ENCODE data around the gene TMEM229B. TPM values are rescaled to one million over a fixed set of nuclear protein-coding genes. Genes with fewer than 3 reads are reported as not detected.
A peak's percentile ranks its signal among the peaks of the same experiment; 100 is the strongest.

The TMEM229B gene
- total RNA-seq, 1 experiment from 2014 or later: 1.6 TPM

DNA sequence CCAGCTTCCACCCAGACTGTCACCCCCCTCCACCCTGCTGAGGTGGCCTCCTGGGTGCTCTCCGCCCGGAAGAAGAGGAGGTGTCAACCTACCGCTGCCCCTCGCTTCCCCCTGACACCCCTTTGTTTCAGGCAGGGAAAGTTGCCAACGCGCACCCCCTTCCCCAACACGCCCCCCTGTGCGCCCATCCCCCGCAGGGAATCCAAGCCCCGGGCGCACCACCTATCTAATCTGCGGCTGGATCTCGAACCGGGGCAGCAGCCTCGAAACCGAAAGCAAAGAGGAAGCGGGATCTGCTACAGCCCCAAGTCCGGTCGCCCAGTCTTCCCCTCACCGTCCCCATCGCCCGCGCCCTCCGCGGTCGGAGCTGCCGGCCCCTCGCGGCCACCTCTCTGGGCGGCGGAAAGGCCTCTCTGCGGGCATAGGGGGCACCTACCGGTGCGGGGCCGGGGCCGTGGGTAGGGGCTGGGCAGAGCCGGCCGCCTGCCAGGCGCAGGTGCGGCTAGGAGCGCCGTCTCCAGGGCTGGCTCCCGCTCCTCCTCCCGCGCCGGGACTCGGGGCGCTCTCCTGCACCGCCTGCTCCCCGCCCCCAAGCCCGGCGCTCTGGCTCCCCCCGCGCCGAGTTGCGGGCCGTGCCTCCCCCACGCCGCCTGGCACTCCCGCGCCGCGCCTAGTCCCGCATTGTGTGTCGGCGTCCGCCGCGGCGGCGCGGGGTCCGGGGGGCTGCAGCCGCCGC, 26.3 kb upstream of the TMEM229B start:
- Histone ChIP-seq H3K27ac (no peak overlapping the region), H3K4me1 (replicated peaks; ENCODE audit: insufficient read depth) (peaks cover 25% of the 10 kb centered on the region), H4K20me1 (ENCODE audit: insufficient read depth) (no peaks in the 10 kb centered on the region), H2AFZ (peak overlapping the region; percentile 80), H3K9me3 (ENCODE audit: insufficient read depth, low read depth) (no peaks in the 10 kb centered on the region), H3K4me2 (peak overlapping the region; percentile 82), H3K27me3 (ENCODE audit: insufficient read depth, low read depth) (peaks cover 40% of the 10 kb centered on the region; the same call in 1 of the 2 replicates), H3K9me2 (ENCODE audit: insufficient read depth) (no peaks in the 10 kb centered on the region), H3K79me2 (ENCODE audit: low read depth) (no peaks in the 10 kb centered on the region), H3F3A (ENCODE audit: insufficient read depth, low read depth) (peaks cover 10% of the 10 kb centered on the region; the same call in 1 of the 2 replicates), H3K36me3 (ENCODE audit: low read depth) (no peaks in the 10 kb centered on the region), H3K4me3 (peak overlapping the region; percentile 84)
- CTCF ChIA-PET: interaction anchor here (1.0 to 1.1 kb wide), 2 partner anchors 12 to 88 kb away, joined by 3 to 11 read pairs; no protein-coding TSS in a partner anchor
- DNase-seq: peak in 1 of 2 experiments; percentile 44
- 0 out of 2 replicates have a peak, but pooled peaks have one; percentile 13 for TF ChIP-seq CTCF (conservative IDR thresholded peaks at IDR 0.05)
- TF ChIP-seq EZH2 (IDR thresholded peaks at IDR 0.05; ENCODE audit: low read depth): no peak
- intact Hi-C loops (cut with micrococcal nuclease; ENCODE audit: unreplicated experiment): no loop called here
- BruUV-seq (replicated peaks): no TSS peak
- POLR2A ChIA-PET (ENCODE audit: unreplicated experiment): no interaction called here

DNA sequence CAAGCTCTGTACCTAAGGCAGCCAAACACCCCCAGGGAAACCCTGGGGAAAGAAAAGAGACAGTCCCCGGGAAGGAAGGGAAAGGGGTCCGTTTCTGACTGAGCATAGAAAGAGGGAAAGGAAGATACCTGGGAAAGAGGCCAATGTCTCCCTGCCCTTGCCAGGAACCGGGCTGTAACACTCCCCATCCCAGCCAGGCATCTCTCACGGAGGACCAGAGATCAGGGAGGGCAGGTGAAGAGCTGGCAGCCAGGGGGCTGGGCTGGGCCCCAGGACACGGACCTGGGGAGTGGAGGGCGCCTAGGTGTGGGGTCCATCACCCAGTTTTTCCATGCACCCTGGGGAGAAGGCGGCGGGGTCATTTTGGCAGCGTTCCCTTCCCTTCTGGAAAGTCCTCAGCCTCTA, 25.7 kb upstream of the TMEM229B start:
- Histone ChIP-seq H2AFZ (no peak overlapping the region), H3F3A (ENCODE audit: insufficient read depth, low read depth) (peaks cover 10% of the 10 kb centered on the region; the same call in 1 of the 2 replicates), H3K4me2 (peak overlapping the region; percentile 82), H3K36me3 (ENCODE audit: low read depth) (no peaks in the 10 kb centered on the region), H3K4me1 (replicated peaks; ENCODE audit: insufficient read depth) (peaks cover 25% of the 10 kb centered on the region), H3K4me3 (peak overlapping the region; percentile 84; the same call in 1 of the 2 replicates), H3K79me2 (ENCODE audit: low read depth) (no peaks in the 10 kb centered on the region), H4K20me1 (ENCODE audit: insufficient read depth) (no peaks in the 10 kb centered on the region), H3K27ac (no peak overlapping the region), H3K9me3 (ENCODE audit: insufficient read depth, low read depth) (no peaks in the 10 kb centered on the region), H3K9me2 (ENCODE audit: insufficient read depth) (no peaks in the 10 kb centered on the region), H3K27me3 (ENCODE audit: insufficient read depth, low read depth) (peaks cover 36% of the 10 kb centered on the region; the same call in 1 of the 2 replicates)
- ChIA-PET POLR2A (ENCODE audit: unreplicated experiment) (no interaction called here), CTCF (interaction anchor here (0.6 to 1.1 kb wide), 4 partner anchors 13 to 87 kb away, joined by 3 to 11 read pairs (median 4); no protein-coding TSS in a partner anchor)
- no TSS peak for BruUV-seq (replicated peaks)
- DNase-seq: no peak
- intact Hi-C loops (cut with micrococcal nuclease; ENCODE audit: unreplicated experiment): no loop called here
- no peak for TF ChIP-seq CTCF (conservative IDR thresholded peaks at IDR 0.05)
- TF ChIP-seq EZH2 (IDR thresholded peaks at IDR 0.05; ENCODE audit: low read depth): no peak

DNA sequence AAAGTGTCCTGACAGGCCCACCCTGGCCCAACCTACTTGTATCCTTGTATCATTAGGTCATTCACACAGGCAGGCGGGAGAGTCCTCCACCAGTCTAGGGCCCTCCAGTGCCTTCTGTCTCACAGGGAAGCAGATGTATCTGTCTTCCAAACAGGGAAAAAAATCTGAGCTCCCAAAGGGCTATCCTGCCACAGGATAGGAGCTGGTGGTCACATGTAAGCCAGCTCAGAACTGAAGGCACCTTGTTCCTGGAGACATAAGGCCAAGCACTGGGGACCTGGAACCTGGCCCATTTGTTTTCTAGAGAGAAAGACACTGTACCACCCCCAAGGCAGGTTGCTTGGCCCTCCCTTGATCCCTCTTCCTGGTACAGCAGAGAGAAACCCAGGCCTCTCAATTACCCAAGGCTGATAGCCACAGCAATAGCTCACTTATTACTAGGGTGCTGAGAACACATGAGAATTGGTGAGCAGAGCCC, 25.1 kb upstream of the TMEM229B start:
- Histone ChIP-seq H3K27ac (no peak overlapping the region), H3K9me3 (ENCODE audit: insufficient read depth, low read depth) (no peaks in the 10 kb centered on the region), H3K27me3 (ENCODE audit: insufficient read depth, low read depth) (peaks cover 31% of the 10 kb centered on the region; the same call in 1 of the 2 replicates), H3K4me2 (no peak overlapping the region), H3K79me2 (ENCODE audit: low read depth) (no peaks in the 10 kb centered on the region), H3F3A (ENCODE audit: insufficient read depth, low read depth) (peaks cover 10% of the 10 kb centered on the region; the same call in 1 of the 2 replicates), H2AFZ (no peak overlapping the region), H3K36me3 (ENCODE audit: low read depth) (no peaks in the 10 kb centered on the region), H4K20me1 (ENCODE audit: insufficient read depth) (no peaks in the 10 kb centered on the region), H3K9me2 (ENCODE audit: insufficient read depth) (no peaks in the 10 kb centered on the region), H3K4me3 (no peak overlapping the region), H3K4me1 (replicated peaks; ENCODE audit: insufficient read depth) (peaks cover 25% of the 10 kb centered on the region)
- BruUV-seq (replicated peaks): no TSS peak
- ChIA-PET CTCF (interaction anchor here (0.6 to 1.1 kb wide), 4 partner anchors 13 to 87 kb away, joined by 3 to 11 read pairs (median 4); no protein-coding TSS in a partner anchor), POLR2A (ENCODE audit: unreplicated experiment) (no interaction called here)
- DNase-seq: no peak
- intact Hi-C loops (cut with micrococcal nuclease; ENCODE audit: unreplicated experiment): no loop called here
- TF ChIP-seq EZH2 (IDR thresholded peaks at IDR 0.05; ENCODE audit: low read depth) (no peak), CTCF (conservative IDR thresholded peaks at IDR 0.05) (no peak)
